CD4-positive, alpha-beta T cell (primary cell): ENCODE measurements around the gene PDGFRB. TPM values are rescaled to one million over a fixed set of nuclear protein-coding genes. Genes with fewer than 3 reads are reported as not detected.

Experiments used
- ATAC-seq: fragments of 200-7000 bp; cut with Tn5 transposase; one replicate; pipeline ENCODE4 v1.10.0; 2022; ENCODE audit warnings: mild to moderate bottlenecking; ENCODE audit not compliant: poor library complexity
- CTCF ChIA-PET: fragments of 350-600 bp; sonication (Branson Sonifier 250); formaldehyde crosslinking; loops from one replicate; lab custom pipeline; 2021; ENCODE audit warnings: antibody characterized with exemption, inconsistent platforms; lab: Charles Lee
- POLR2A ChIA-PET: fragments of 350-600 bp; sonication (Branson Sonifier 250); formaldehyde crosslinking; loops from one replicate; lab custom pipeline; 2021; ENCODE audit warnings: antibody characterized with exemption, inconsistent platforms; lab: Charles Lee
- DNase-seq, 14 experiments: peaks; one replicate each; pipeline ENCODE4 v3.0.0-alpha.2; 2013 to 2020; ENCODE audit warnings: mixed read lengths in 2 of 14
- H3K27ac ChIP-seq, 2 donors: one replicate each; pipeline versions ENCODE4 v1.5.1 to v1.7.0; 2013; ENCODE audit warnings: low read length in 2 of 2, low read depth in 1 of 2, mild to moderate bottlenecking in 1 of 2
- H3K27me3 ChIP-seq, 2 experiments: 1 replicate in 1 of 2; 2 replicates in 1 of 2; pipeline versions ENCODE4 v1.6.1 to v1.7.0; 2013; ENCODE audit warnings: low read length in 2 of 2, control low read depth in 1 of 2, mild to moderate bottlenecking in 1 of 2, moderate library complexity in 1 of 2; ENCODE audit not compliant: insufficient read depth in 2 of 2, control insufficient read depth in 1 of 2
- H3K36me3 ChIP-seq: one replicate; pipeline ENCODE4 v1.6.1; 2013; ENCODE audit warnings: low read length, control low read depth; ENCODE audit not compliant: insufficient read depth
- H3K4me1 ChIP-seq: one replicate; pipeline ENCODE4 v1.6.1; 2013; ENCODE audit warnings: low read length, control low read depth; ENCODE audit not compliant: insufficient read depth
- H3K4me3 ChIP-seq: one replicate; pipeline ENCODE4 v1.5.1; 2013; ENCODE audit warnings: mild to moderate bottlenecking, low read length, moderate library complexity
- H3K9me3 ChIP-seq, 2 experiments: 1 replicate in 1 of 2; 2 replicates in 1 of 2; pipeline versions ENCODE4 v1.6.1 to v1.7.0; 2013; ENCODE audit warnings: low read length in 2 of 2, mild to moderate bottlenecking in 2 of 2, control low read depth in 1 of 2, moderate library complexity in 1 of 2; ENCODE audit not compliant: control insufficient read depth in 1 of 2, insufficient read depth in 1 of 2
- H3K27ac Mint-ChIP-seq: one replicate; pipeline ENCODE4 v1.8.0; 2020; ENCODE audit warnings: mixed read lengths
- H3K27me3 Mint-ChIP-seq: one replicate; pipeline ENCODE4 v1.8.0; 2021; ENCODE audit warnings: mixed read lengths
- H3K36me3 Mint-ChIP-seq: one replicate; pipeline ENCODE4 v1.8.0; 2021; ENCODE audit warnings: low read depth, mixed read lengths
- H3K4me1 Mint-ChIP-seq: one replicate; pipeline ENCODE4 v1.8.0; 2021; ENCODE audit warnings: low read depth, mixed read lengths
- H3K4me3 Mint-ChIP-seq: one replicate; pipeline ENCODE4 v1.8.0; 2020; ENCODE audit warnings: mild to moderate bottlenecking, mixed read lengths
- H3K9me3 Mint-ChIP-seq: one replicate; pipeline ENCODE4 v1.8.0; 2020; ENCODE audit warnings: mixed read lengths
- CTCF ChIP-seq: fragments of 200-600 bp; IDR thresholded peaks from one replicate; pipeline ENCODE4 v1.8.0; 2022; ENCODE audit warnings: antibody characterized with exemption, mild to moderate bottlenecking
- intact Hi-C, 2 experiments: fragments of 100-400 bp; cut with DNase I in 1 of 2; cut with micrococcal nuclease in 1 of 2; formaldehyde crosslinking; loops; one replicate each; pipeline versions ENCODE4 v1.15.1 to v1.9.0; 2023 to 2025; cut with DNase I, micrococcal nuclease
- total RNA-seq, 174 experiments: library from RNA in 2 of 174; stranded (reverse) in 2 of 174; gene quantifications; one replicate each; pipeline ENCODE4 v1.2.3 and lab custom pipeline; 2021 to 2026

The PDGFRB gene
- total RNA-seq, 2 experiments from 2014 or later = not detected

GRCh38 chr5:150159031-150159430 is 3.4 kb upstream of the PDGFRB start:
- H3K36me3 ChIP-seq = no peaks in the 10 kb centered on the region
- H3K4me1 ChIP-seq = peaks cover 12% of the 10 kb centered on the region
- no peak for TF ChIP-seq CTCF
- ChIA-PET CTCF (no interaction called here), POLR2A (no interaction called here)
- no peak overlapping the region for H3K27ac ChIP-seq
- H3K27me3 ChIP-seq = peaks cover 6 to 10% of the 10 kb centered on the region in 2 experiments
- Mint-ChIP-seq H3K27ac (no peak overlapping the region), H3K4me1 (no peaks in the 10 kb centered on the region), H3K27me3 (peaks cover 36% of the 10 kb centered on the region), H3K36me3 (no peaks in the 10 kb centered on the region), H3K9me3 (no peaks in the 10 kb centered on the region), H3K4me3 (no peak overlapping the region)
- no peaks in the 10 kb centered on the region for H3K9me3 ChIP-seq
- ATAC-seq (no peak), DNase-seq (no peak)
- intact Hi-C loops = no loop called here
- no peak overlapping the region for H3K4me3 ChIP-seq

GRCh38 chr5:150158170-150158949 is 2.7 kb upstream of the PDGFRB start:
- DNase-seq = no peak
- Mint-ChIP-seq H3K9me3 (no peaks in the 10 kb centered on the region), H3K36me3 (no peaks in the 10 kb centered on the region), H3K27ac (no peak overlapping the region), H3K27me3 (peaks cover 32% of the 10 kb centered on the region), H3K4me3 (no peak overlapping the region), H3K4me1 (no peaks in the 10 kb centered on the region)
- no peaks in the 10 kb centered on the region for H3K36me3 ChIP-seq
- POLR2A ChIA-PET = no interaction called here
- H3K9me3 ChIP-seq = no peaks in the 10 kb centered on the region
- H3K4me1 ChIP-seq = peaks cover 12% of the 10 kb centered on the region
- no peak for TF ChIP-seq CTCF
- intact Hi-C loops = no loop called here
- ATAC-seq = no peak
- H3K27me3 ChIP-seq = peaks cover 6 to 10% of the 10 kb centered on the region in 2 experiments
- H3K4me3 ChIP-seq = no peak overlapping the region
- CTCF ChIA-PET = no interaction called here
- no peak overlapping the region for H3K27ac ChIP-seq

GRCh38 chr5:150157168-150157567 is 1.5 kb upstream of the PDGFRB start:
- CTCF ChIA-PET = interaction anchor here (0.7 kb wide), 1 partner anchor 263 kb away, joined by 3 read pairs; no protein-coding TSS in a partner anchor
- no peak overlapping the region for H3K27ac ChIP-seq
- peaks cover 6 to 10% of the 10 kb centered on the region in 2 experiments for H3K27me3 ChIP-seq
- Mint-ChIP-seq H3K4me3 (no peak overlapping the region), H3K9me3 (no peaks in the 10 kb centered on the region), H3K27ac (no peak overlapping the region), H3K36me3 (no peaks in the 10 kb centered on the region), H3K4me1 (no peaks in the 10 kb centered on the region), H3K27me3 (peaks cover 32% of the 10 kb centered on the region)
- TF ChIP-seq CTCF = no peak
- no peaks in the 10 kb centered on the region for H3K36me3 ChIP-seq
- peaks cover 12% of the 10 kb centered on the region for H3K4me1 ChIP-seq
- intact Hi-C loops = no loop called here
- no peak for ATAC-seq
- POLR2A ChIA-PET = no interaction called here
- H3K4me3 ChIP-seq = no peak overlapping the region
- DNase-seq = no peak
- H3K9me3 ChIP-seq = no peaks in the 10 kb centered on the region
